PC-9 (cell line): ENCODE data around the gene TNFSF18. TPM values are rescaled to one million over a fixed set of nuclear protein-coding genes. Genes with fewer than 3 reads are reported as not detected.

ENCODE experiments used
- BruUV-seq: library from RNA; stranded (reverse); fragments of 400-500 nt; replicated peaks from 2 replicates; lab custom pipeline; 2021; lab: Mats Ljungman, UMichigan
- CTCF ChIA-PET: fragments of 300-600 bp; sonication (Branson Sonifier 250); formaldehyde crosslinking; loops from one replicate; lab custom pipeline; 2022; ENCODE audit warnings: antibody characterized with exemption; lab: Charles Lee
- POLR2A ChIA-PET: fragments of 300-600 bp; sonication (Branson Sonifier 250); formaldehyde crosslinking; loops from one replicate; lab custom pipeline; 2022; ENCODE audit warnings: antibody characterized with exemption; ENCODE audit not compliant: unreplicated experiment; lab: Charles Lee
- DNase-seq, 2 experiments: peaks; one replicate each; pipeline versions ENCODE4 v3.0.0 to v3.0.0-alpha.2; 2015 to 2022; ENCODE audit warnings: mixed read lengths in 1 of 2
- H2AFZ ChIP-seq: fragments of 200-600 bp; sonication (generic); 2 replicates; pipeline ENCODE4 v1.8.1; 2017; ENCODE audit warnings: antibody characterized with exemption
- H3F3A ChIP-seq: fragments of 200-600 bp; sonication (generic); 2 replicates; pipeline ENCODE4 v1.8.1; 2017; ENCODE audit warnings: antibody characterized with exemption, mild to moderate bottlenecking, low read depth; ENCODE audit not compliant: insufficient read depth
- H3K27ac ChIP-seq: fragments of 200-600 bp; sonication (generic); 2 replicates; pipeline ENCODE4 v1.6.1; 2016; ENCODE audit warnings: mixed run types
- H3K27me3 ChIP-seq: fragments of 200-600 bp; sonication (generic); 2 replicates; pipeline ENCODE4 v1.6.1; 2016; ENCODE audit warnings: low read depth, mixed run types; ENCODE audit not compliant: insufficient read depth
- H3K36me3 ChIP-seq: fragments of 200-600 bp; sonication (generic); 2 replicates; pipeline ENCODE4 v1.6.1; 2016; ENCODE audit warnings: low read depth, mixed run types
- H3K4me1 ChIP-seq: fragments of 200-600 bp; sonication (generic); replicated peaks from 2 replicates; pipeline ENCODE4 v1.6.1; 2016; ENCODE audit warnings: mixed run types; ENCODE audit not compliant: insufficient read depth
- H3K4me2 ChIP-seq: fragments of 200-600 bp; sonication (generic); 2 replicates; pipeline ENCODE4 v1.6.1; 2017; ENCODE audit warnings: mixed run types
- H3K4me3 ChIP-seq: fragments of 200-600 bp; sonication (generic); 2 replicates; pipeline ENCODE4 v1.6.1; 2016; ENCODE audit warnings: mixed run types
- H3K79me2 ChIP-seq: fragments of 200-600 bp; sonication (generic); 2 replicates; pipeline ENCODE4 v1.6.1; 2017; ENCODE audit warnings: low read depth, mixed run types
- H3K9me2 ChIP-seq: fragments of 200-600 bp; sonication (generic); 2 replicates; pipeline ENCODE4 v1.8.1; 2017; ENCODE audit warnings: mild to moderate bottlenecking; ENCODE audit not compliant: insufficient read depth
- H3K9me3 ChIP-seq: fragments of 200-600 bp; sonication (generic); 2 replicates; pipeline ENCODE4 v1.8.1; 2016; ENCODE audit warnings: low read depth; ENCODE audit not compliant: insufficient read depth
- H4K20me1 ChIP-seq: fragments of 200-600 bp; sonication (generic); 2 replicates; pipeline ENCODE4 v1.8.1; 2017; ENCODE audit not compliant: insufficient read depth
- EZH2 ChIP-seq: fragments of 200-600 bp; sonication (generic); IDR thresholded peaks from 2 replicates; pipeline ENCODE4 v1.8.0; 2017; ENCODE audit warnings: antibody characterized with exemption, low read depth
- intact Hi-C: fragments of 100-400 bp; cut with micrococcal nuclease; formaldehyde crosslinking; loops from one replicate; pipeline ENCODE4 v1.10.0; 2022; ENCODE audit not compliant: unreplicated experiment
- total RNA-seq: library from RNA; stranded (reverse); gene quantifications from 2 replicates; pipeline ENCODE4 v1.2.3, GENCODE V29; 2021
- TF ChIP-seq, protein P1 (sequence below): fragments of 200-600 bp; sonication (generic); conservative IDR thresholded peaks from 2 replicates; pipeline ENCODE4 v1.6.1; 2017; ENCODE audit warnings: mixed run types, antibody characterized with exemption, mild to moderate bottlenecking, moderate library complexity

Gene TNFSF18
- total RNA-seq, 1 experiment from 2014 or later = 0.81 TPM

DNA sequence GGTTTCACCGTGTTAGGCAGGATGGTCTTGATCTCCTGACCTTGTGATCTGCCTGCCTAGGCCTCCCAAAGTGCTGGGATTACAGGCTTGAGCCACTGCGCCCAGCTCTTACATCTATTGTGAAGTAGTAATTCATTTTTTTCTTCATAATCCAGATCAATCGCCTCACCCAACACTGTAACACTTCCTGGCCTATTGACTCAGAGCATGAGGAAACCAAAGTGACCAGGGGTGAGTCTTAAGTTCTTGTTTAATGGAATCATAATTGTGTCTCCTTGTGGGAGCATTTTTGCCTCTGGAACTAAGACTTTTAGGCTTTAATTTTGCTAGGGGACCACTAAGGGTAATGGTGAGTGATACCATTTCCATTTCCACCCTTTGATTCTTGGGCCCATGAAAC lies 27.4 kb downstream of the TNFSF18 start:
- Histone ChIP-seq H3K27me3 (no peaks in the 10 kb centered on the region), H3F3A (no peaks in the 10 kb centered on the region), H2AFZ (no peak overlapping the region), H3K27ac (no peak overlapping the region), H3K4me1 (no peaks in the 10 kb centered on the region), H3K36me3 (no peaks in the 10 kb centered on the region), H3K4me2 (no peak overlapping the region), H4K20me1 (no peaks in the 10 kb centered on the region), H3K79me2 (no peaks in the 10 kb centered on the region), H3K9me3 (peaks cover 4% of the 10 kb centered on the region), H3K4me3 (no peak overlapping the region), H3K9me2 (no peaks in the 10 kb centered on the region)
- TF ChIP-seq, protein P1, sequence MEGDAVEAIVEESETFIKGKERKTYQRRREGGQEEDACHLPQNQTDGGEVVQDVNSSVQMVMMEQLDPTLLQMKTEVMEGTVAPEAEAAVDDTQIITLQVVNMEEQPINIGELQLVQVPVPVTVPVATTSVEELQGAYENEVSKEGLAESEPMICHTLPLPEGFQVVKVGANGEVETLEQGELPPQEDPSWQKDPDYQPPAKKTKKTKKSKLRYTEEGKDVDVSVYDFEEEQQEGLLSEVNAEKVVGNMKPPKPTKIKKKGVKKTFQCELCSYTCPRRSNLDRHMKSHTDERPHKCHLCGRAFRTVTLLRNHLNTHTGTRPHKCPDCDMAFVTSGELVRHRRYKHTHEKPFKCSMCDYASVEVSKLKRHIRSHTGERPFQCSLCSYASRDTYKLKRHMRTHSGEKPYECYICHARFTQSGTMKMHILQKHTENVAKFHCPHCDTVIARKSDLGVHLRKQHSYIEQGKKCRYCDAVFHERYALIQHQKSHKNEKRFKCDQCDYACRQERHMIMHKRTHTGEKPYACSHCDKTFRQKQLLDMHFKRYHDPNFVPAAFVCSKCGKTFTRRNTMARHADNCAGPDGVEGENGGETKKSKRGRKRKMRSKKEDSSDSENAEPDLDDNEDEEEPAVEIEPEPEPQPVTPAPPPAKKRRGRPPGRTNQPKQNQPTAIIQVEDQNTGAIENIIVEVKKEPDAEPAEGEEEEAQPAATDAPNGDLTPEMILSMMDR = no peak
- TF ChIP-seq EZH2 = no peak
- ChIA-PET CTCF (no interaction called here), POLR2A (no interaction called here)
- no peak for DNase-seq
- no TSS peak for BruUV-seq
- intact Hi-C loops = no loop called here

GRCh38 chr1:173020138-173020750 lies 30.5 kb downstream of the TNFSF18 start:
- Histone ChIP-seq H3K9me2 (no peaks in the 10 kb centered on the region), H3K4me2 (no peak overlapping the region), H3K79me2 (no peaks in the 10 kb centered on the region), H3K27ac (no peak overlapping the region), H3K4me1 (no peaks in the 10 kb centered on the region), H3K27me3 (no peaks in the 10 kb centered on the region), H3K36me3 (no peaks in the 10 kb centered on the region), H4K20me1 (no peaks in the 10 kb centered on the region), H3F3A (no peaks in the 10 kb centered on the region), H3K9me3 (peaks cover 2% of the 10 kb centered on the region), H2AFZ (no peak overlapping the region), H3K4me3 (no peak overlapping the region)
- intact Hi-C loops = no loop called here
- TF ChIP-seq EZH2 = no peak
- TF ChIP-seq, protein P1 = no peak
- DNase-seq = no peak
- POLR2A ChIA-PET = no interaction called here
- CTCF ChIA-PET = no interaction called here
- no TSS peak for BruUV-seq

DNA sequence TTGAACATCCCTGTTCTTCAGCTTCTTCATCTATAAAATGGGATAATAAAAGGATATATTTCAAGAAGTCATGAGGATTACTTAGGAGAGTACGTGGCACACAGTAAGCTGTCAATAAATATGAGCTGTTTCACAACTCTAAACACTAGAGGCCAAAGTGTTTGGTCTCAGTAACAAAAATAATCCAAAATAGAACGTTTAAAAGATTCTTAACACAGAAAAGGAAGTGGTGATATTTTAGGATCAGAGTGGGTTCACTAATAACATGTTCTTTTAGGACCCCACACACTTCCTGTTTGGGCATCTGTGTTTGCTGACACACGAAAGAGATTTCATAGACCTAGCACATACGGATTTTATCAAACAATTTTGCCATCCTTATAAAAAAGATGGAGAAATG lies 32.9 kb downstream of the TNFSF18 start:
- ChIA-PET POLR2A (no interaction called here), CTCF (interaction anchor here (0.6 kb wide), 1 partner anchor 184 kb away, joined by 6 read pairs; no protein-coding TSS in a partner anchor)
- Histone ChIP-seq H4K20me1 (no peaks in the 10 kb centered on the region), H3K9me3 (no peaks in the 10 kb centered on the region), H2AFZ (0 out of 2 replicates have a peak overlapping the region, but pooled peaks have one; percentile 14), H3K27me3 (no peaks in the 10 kb centered on the region), H3K27ac (no peak overlapping the region), H3K4me1 (no peaks in the 10 kb centered on the region), H3K79me2 (no peaks in the 10 kb centered on the region), H3F3A (no peaks in the 10 kb centered on the region), H3K36me3 (no peaks in the 10 kb centered on the region), H3K4me2 (no peak overlapping the region), H3K9me2 (no peaks in the 10 kb centered on the region), H3K4me3 (no peak overlapping the region)
- intact Hi-C loops = no loop called here
- no peak for DNase-seq
- BruUV-seq = no TSS peak
- no peak for TF ChIP-seq EZH2
- TF ChIP-seq, protein P1 = no peak
